NCI-H2081 treated with DMSO at 0.1 percent for 48 hours (cell line): Measurements from ENCODE around the gene TNC.
"Not testable (repeated sequence)": the region's sequence is repeated elsewhere in the genome, so short reads cannot be mapped to it uniquely, and the experiment has no call there.

Experiments used
- DNase-seq: peaks from one replicate; lab custom pipeline; 2025; lab: John Stamatoyannopoulos, UW

TNC gene

GRCh38 chr9:115135821-115136778, 18.1 kb upstream of the TNC start:
- no peak for DNase-seq

- no peak for DNase-seq
Measured at GRCh38 chr9:115134941-115135340, 17.0 kb upstream of the TNC start.

- no peak for DNase-seq
Measured at GRCh38 chr9:115133649-115134048, 15.7 kb upstream of the TNC start.

- DNase-seq: no peak
Measured at GRCh38 chr9:115132648-115133047, 14.7 kb upstream of the TNC start.

- DNase-seq: no peak
Measured at GRCh38 chr9:115130176-115130575, 12.2 kb upstream of the TNC start.

GRCh38 chr9:115128726-115129125, 10.8 kb upstream of the TNC start:
- not testable (repeated sequence) for DNase-seq

- no peak for DNase-seq
Measured at GRCh38 chr9:115127191-115127817, 9.3 kb upstream of the TNC start.

- DNase-seq: no peak
Measured at GRCh38 chr9:115126404-115126803, 8.4 kb upstream of the TNC start.

- DNase-seq: no peak
Measured at GRCh38 chr9:115122937-115123336, 5.0 kb upstream of the TNC start.

- no peak for DNase-seq
Measured at GRCh38 chr9:115121181-115121580, 3.2 kb upstream of the TNC start.

- DNase-seq: peak; percentile 1
Measured at GRCh38 chr9:115118879-115119218, 892 bp upstream of the TNC start.

- no peak for DNase-seq
Measured at GRCh38 chr9:115116421-115117284, 1.3 kb downstream of the TNC start.

- no peak for DNase-seq
Measured at GRCh38 chr9:115115924-115116323, 2.0 kb downstream of the TNC start.

- no peak for DNase-seq
Measured at GRCh38 chr9:115115117-115115880, 2.7 kb downstream of the TNC start.

- no peak for DNase-seq
Measured at GRCh38 chr9:115114546-115114945, 3.4 kb downstream of the TNC start.

- DNase-seq: no peak
Measured at GRCh38 chr9:115114084-115114483, 3.9 kb downstream of the TNC start.

GRCh38 chr9:115111874-115112273, 6.1 kb downstream of the TNC start:
- no peak for DNase-seq

- DNase-seq: no peak
Measured at GRCh38 chr9:115109486-115109885, 8.5 kb downstream of the TNC start.

GRCh38 chr9:115107701-115108100, 10.3 kb downstream of the TNC start:
- DNase-seq: no peak

- DNase-seq: no peak
Measured at GRCh38 chr9:115106642-115107041, 11.3 kb downstream of the TNC start.

- no peak for DNase-seq
Measured at GRCh38 chr9:115106001-115106400, 12.0 kb downstream of the TNC start.

- DNase-seq: no peak
Measured at GRCh38 chr9:115104908-115105307, 13.0 kb downstream of the TNC start.
